HCT116 (cell line): ENCODE measurements around the gene ANGEL1. TPM values are rescaled to one million over a fixed set of nuclear protein-coding genes. Genes with fewer than 3 reads are reported as not detected.

ENCODE experiments used
- total RNA-seq: library from RNA; stranded (reverse); gene quantifications from one replicate; pipeline ENCODE4 v1.2.1, GENCODE V29; 2021; ENCODE audit not compliant: unreplicated experiment

ANGEL1 gene
- total RNA-seq, 1 experiment from 2014 or later: 20.6 TPM

Other genes with a start within 250 kb of the ANGEL1 start
- gene VASH1, start 51.4 kb downstream of the ANGEL1 start, total RNA-seq: 13.3 TPM
- gene LRRC74A, start 13.5 kb upstream of the ANGEL1 start, total RNA-seq: not detected
- 74.6 TPM for gene IRF2BPL, start 215.8 kb upstream of the ANGEL1 start, total RNA-seq